GM10266 (cell line): ENCODE results near the gene TBC1D3B.
"Not testable (repeated sequence)": the region's sequence is repeated elsewhere in the genome, so short reads cannot be mapped to it uniquely, and the experiment has no call there.

Experiments used
- DNase-seq: peaks from one replicate; pipeline ENCODE4 v3.0.0; 2012; ENCODE audit errors: extremely low spot score
- CTCF ChIP-seq: IDR thresholded peaks from 2 replicates; pipeline ENCODE4 v1.5.1; 2012; ENCODE audit warnings: mild to moderate bottlenecking, low read depth; ENCODE audit not compliant: control insufficient read depth, insufficient read depth; ENCODE audit errors: missing control alignments

Gene TBC1D3B

GRCh38 chr17:36197387-36197703 lies 20.9 kb upstream of the TBC1D3B start:
- no peak for DNase-seq
- TF ChIP-seq CTCF = no peak

DNA sequence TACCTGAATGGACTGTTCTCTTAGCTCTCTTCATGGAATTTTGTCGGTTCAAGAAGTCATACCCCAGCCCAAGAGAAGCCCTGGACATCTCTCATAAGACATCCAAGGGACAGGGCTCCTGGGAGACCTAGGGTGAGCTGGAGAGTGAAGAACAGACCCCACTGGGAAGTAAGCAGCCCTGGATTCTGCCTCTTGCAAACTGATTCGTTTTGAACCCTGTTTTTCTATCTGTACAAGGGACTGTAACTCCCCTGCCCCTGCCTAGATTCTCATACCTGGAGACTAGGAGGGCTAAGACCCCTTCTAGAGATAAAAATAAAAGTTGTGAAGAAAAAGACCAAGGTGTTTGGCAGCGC lies 19.7 kb upstream of the TBC1D3B start:
- no peak for DNase-seq
- TF ChIP-seq CTCF = no peak

- DNase-seq = no peak
- TF ChIP-seq CTCF = no peak
These were observed 19.1 kb upstream of the TBC1D3B start for GRCh38 chr17:36195434-36196130.

GRCh38 chr17:36194832-36195433 lies 18.5 kb upstream of the TBC1D3B start:
- not testable (repeated sequence) for DNase-seq

- DNase-seq = not testable (repeated sequence)
These were observed 17.9 kb upstream of the TBC1D3B start for GRCh38 chr17:36194147-36194831.

DNA sequence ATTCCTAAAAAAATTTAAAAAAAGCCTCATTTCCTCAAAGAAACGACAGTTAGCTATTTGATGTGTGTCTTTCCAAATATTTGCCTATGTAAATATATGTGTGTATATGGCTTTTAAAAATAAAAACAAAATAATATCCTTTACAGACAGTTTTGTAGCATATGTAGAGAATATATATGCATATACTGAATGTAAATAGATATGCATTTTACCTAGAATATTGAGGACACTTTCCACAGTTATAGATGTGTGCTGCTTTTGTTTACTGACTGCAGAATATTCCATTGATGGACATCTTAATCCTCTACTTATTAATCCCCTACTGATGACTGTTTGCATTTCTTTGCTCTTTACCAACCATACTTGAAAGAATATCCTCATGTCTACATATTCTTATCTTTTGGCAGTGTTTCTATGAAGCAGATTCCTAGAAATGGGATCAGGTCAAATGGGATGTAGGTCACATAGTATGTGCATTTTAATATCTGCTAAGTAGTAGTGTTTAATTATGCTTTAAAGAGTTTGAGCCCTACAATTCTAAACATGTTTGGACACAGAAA lies 16.9 kb upstream of the TBC1D3B start:
- TF ChIP-seq CTCF = no peak

GRCh38 chr17:36190549-36191330 lies 14.3 kb upstream of the TBC1D3B start:
- not testable (repeated sequence) for DNase-seq

More for the DNA sequence above, 16.9 kb upstream of the TBC1D3B start:
- no peak for DNase-seq

DNA sequence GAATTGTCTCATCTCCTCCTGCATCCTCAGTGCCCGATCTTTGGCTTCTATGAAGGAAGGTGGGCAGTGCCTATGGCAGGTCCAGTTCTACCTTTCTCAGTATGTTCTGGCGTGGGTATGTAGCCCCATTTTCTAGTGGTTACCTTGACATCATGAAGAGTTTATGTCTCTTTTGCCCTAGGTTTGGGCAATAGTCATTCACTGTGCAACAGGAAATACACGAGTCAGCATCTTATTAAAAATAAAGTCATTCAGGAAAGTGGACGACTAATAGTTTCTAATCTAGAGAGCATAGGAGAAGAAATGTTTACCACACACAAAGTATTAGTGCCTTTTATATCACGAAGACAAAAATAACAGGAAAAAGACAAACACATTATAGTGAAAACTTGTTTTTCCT lies 13.6 kb upstream of the TBC1D3B start:
- not testable (repeated sequence) for DNase-seq

- peak; percentile 56 for DNase-seq
These were observed 12.5 kb upstream of the TBC1D3B start for GRCh38 chr17:36188891-36189306.

GRCh38 chr17:36187943-36188665 lies 11.7 kb upstream of the TBC1D3B start:
- DNase-seq = not testable (repeated sequence)

More at GRCh38 chr17:36188891-36189306, 12.5 kb upstream of the TBC1D3B start:
- TF ChIP-seq CTCF = no peak

DNA sequence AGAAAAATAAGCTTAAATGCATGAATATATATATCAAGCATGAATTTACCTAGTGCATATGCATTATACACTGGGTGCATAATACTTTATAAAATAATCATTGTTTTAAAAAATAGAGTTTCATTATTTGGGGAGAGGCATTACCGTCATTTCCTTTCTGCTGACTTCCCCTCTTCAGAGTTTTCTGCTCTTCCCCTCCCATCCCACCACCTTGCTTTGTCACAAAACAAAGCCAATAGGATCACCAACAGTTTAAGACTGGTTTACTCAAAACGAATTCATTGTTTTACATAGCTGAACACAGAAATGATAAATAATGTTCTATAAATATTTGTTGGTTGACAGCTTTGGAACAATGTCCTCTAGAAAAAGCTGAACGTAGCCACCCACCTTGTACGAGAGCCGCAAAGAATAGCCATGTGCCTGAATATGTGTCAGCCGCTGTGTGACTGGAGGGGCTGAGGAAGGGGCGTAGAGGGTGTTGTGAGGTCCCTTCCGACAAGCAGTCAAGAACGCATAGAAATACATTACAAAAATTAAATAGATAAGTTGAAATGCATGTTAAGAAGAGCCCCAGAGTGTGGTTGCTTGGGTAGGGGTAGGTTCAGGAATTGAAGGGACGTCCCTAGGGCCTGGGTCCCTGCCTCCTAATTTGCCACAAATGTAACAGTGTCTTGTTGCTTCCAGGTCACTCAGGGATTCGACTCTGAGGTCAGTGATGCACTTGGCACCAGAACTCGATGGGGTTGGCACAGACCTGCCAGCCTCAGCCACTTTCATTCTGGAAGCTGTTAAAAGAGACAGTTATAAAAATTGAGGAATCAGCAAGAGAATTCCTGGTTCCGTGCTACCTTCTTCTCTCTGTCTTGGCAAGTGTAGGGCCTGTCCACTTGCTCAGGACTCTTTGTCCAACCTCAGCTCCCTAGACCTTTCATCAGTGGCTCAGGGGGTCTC lies 10.7 kb upstream of the TBC1D3B start:
- not testable (repeated sequence) for DNase-seq
